RPMI7951 (cell line): ENCODE data around the gene JAG2. TPM values are rescaled to one million over a fixed set of nuclear protein-coding genes. Genes with fewer than 3 reads are reported as not detected.
"Not testable (repeated sequence)": the region's sequence is repeated elsewhere in the genome, so short reads cannot be mapped to it uniquely, and the experiment has no call there.

Experiments used
- DNase-seq: peaks from one replicate; pipeline ENCODE4 v3.0.0-alpha.2; 2012; ENCODE audit warnings: low read depth
- total RNA-seq: library from RNA; depleted of rRNA; stranded (reverse); fragments of >200 nt; shearing (Covaris generic); gene quantifications from 2 replicates; pipeline ENCODE4 v1.2.3, GENCODE V29; 2014

The JAG2 gene
- total RNA-seq, 1 experiment from 2014 or later = not detected

DNA sequence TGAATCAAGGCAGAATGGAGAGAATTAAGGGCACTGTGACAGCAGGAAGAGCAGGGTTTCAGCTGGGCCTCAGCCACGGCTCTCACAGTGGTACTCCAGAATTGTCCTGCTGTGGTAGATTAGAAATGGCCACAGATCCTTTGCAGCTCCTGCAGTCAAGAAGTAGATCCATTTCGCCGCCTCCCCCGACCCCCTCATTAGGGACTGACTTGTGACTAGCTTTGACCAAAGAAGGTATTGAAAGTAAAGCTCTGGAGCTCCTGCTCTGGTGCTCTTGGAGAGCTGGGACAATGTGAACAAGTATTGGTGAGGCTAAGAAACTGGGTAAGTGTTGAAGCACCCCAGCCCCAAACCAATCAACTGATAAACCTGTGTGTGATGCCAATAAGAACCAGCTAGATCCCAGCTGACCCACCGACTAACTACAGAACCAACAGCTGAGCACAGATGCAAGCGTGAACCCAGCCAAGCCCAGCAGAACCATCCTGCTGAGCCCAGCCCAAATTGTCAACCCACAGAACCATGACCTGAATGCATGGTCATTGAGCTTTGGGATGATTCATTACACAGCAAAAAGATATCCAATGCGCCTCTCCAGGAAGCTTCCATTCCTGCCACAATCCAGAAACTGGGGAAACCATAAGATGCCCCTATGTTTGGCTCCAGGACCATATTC is 50.7 kb downstream of the JAG2 start:
- no peak for DNase-seq

DNA sequence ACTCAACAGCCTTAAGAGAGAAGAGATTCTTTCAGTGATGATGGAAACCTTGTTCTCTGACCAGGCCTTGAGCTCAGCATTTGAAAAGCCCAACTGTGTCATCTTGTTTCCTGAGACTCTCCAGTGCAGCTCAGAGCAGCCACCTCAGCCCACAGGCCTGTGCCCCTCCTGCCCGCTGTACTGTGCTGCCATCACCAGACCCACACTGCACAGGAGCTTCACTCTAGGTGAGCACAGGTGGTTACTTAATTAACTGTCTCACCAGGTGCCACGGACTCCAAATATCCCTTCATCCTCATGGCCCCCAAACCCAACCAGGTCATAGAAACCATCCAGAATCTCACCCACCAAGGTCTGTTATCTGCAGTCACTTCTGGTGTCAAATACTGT is 51.3 kb downstream of the JAG2 start:
- no peak for DNase-seq

DNA sequence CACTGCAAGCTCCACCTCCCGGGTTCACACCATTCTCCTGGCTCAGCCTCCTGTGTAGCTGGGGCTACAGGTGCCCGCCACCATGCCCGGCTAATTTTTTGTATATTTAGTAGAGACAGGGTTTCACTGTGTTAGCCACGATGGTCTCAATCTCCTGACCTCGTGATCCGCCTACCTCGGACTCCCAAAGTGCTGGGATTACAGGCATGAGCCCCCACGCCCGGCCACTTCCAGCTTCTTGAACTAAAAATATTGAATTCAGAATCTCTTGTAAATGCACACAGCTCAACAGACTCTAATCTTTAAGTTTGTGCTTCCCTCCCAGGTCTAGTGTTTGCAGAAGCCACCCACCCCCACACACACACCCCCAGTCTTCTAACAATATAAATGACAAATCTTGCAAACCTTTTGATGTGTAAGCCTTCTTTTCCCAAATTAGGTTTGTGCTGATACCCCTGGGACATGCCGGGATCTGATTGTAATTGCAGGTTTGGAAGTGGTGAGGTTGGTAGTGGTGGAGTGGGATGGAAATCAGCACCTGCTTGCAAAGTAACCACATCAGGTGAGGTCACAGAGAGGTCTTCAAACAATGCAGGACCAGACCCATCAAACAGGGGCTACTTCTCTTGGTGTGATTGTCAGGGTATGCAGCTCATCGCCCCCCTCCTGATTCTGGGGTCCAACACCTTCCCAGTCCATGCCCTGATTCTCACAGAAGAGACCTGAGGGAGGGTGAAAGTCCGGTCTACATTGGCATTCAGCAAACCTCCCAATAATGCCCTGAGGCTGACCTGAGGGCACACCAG is 51.9 kb downstream of the JAG2 start:
- no peak for DNase-seq

DNA sequence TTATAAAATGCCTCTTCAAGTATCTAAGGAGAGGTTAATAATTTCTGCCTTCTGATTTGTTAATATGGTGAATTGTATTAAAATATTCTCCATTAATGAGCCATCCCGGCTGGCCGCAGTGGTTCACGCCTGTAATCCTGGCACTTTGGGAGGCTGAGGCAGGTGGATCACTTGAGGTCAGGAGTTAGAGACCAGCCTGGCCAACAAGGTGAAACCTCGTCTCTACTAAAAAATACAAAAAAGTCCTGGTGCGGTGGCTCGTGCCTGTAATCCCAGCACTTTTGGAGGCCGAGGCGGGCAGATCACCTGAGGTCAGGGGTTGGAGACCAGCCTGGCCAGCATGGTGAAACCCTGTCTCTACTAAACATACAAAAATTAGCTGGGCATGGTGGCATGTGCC is 59.3 kb downstream of the JAG2 start:
- DNase-seq = not testable (repeated sequence)

DNA sequence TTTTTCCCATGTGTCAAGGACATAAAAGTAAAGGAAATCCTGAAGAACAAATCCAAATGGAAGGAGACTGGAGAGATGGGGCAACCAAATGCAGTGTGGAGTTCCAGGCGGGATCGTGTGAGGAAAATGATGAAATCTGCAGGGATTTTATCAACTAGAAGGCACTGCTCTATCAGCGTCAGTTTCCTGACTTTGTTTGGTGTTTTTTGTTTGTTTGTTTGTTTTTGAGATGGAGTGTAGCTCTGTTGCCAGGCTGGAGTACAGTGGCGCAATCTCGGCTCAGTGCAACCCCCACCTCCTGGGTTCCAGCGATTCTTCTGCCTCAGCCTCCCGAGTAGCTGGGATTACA is 60.1 kb downstream of the JAG2 start:
- no peak for DNase-seq

DNA sequence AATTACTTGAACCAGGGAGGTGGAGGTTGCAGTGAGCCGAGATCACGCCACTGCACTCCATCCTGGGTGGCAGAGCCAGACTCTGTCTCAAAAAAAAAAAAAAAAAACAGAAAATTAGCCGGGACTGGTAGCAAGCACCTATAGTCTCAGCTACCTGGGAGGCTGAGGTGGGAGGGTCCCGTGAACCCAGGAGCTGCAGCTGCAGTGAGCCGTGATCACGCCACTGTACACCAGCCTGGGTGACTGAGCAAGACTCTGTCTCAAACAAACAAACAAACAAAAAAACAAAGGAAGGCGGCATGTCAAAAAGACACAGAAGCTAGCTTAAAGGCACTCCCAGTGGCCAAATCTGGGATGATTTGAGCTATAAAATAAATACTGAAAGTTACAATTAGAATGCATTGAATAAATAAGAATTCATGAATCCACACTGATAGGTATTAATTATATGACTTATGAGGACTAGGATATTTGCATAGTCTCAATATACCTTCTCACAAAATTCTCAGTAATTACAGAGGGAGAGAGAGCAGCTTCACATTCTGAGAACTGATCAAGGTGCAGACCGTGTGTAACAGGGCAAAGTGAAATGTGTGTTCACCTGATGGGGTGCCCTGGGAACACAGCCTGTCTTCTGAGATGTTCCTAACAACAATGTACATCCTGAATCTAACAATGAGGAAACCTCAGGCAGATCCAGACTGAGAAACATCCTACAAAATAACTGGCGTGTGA is 60.6 kb downstream of the JAG2 start:
- DNase-seq = no peak

DNA sequence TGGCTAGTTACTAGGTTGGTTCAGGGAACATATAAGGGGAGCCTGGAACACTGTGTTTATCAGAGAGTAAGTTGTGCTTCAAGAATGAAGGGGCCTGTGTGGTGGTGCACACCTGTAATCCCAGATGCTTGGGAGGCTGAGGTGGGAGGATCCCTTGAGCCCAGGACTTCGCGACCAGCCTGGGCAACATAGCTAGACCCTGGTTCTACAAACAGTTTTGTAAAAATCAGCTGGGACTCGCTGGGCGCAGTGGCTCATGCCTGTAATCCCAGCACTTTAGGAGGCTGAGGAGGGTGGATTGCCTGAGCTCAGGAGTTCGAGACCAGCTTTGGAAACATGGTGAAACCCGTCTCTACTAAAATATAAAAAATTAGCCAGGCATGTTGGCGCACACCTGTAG is 61.2 kb downstream of the JAG2 start:
- no peak for DNase-seq

DNA sequence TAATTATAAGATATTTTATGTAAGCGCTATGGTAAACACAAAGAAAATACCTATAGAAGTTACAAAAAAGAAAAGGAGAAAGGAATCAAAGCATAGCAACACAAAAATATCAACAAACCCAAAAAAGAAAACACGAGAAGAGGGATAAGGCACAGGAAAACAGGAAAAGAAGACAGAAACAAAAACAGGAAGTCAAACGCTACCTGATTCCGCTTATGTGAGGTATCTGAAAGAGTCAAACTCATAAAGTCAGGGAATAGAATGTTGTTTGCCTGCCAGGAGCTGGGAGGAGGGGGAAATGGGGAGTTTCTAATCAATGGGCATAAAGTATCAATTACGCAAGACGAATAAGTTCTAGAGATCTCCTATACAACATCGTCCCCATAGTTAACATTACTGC is 63.4 kb downstream of the JAG2 start:
- DNase-seq = no peak

DNA sequence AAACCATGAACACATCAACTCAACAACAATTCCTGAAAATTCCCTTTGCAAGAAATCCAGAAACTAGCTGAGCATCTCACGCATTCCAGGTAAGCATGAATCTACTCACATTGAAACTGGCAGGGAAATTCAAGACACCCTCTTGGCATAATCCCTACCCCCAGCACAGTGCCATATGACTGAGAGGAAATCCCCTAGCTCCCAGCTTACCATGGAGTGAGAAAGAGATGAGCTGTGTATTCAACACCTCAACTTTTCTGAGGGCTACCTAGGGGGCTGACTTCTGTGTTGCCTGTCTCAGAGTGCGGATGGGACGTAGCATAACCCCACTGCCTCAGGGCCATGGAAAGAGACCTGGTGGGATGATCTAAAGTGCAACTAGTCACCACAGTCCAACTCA is 65.7 kb downstream of the JAG2 start:
- DNase-seq = no peak

DNA sequence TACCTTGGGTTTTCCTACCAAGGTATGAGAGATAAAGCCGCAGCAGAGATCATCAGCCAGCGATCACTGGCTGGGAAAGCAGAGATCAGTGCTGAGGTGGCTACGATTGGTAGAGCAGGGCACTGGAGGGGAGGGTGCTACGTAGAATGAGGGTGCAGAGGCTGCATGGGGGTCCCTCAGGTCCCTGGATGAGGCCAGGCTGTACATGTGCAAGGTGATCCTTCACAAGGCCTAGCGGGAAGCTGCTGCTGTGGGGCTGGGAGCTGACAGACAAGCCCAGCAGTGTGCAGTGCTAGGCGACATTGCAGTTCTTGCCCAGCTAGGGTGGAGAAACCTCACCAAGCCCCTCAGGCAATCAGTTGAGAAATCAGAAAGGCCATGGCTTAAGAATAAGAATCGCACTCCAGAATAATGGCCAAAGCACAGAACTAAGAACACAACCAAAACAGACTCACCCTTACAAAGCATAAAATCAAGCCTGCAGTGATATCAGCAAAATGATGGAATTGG is 66.2 kb downstream of the JAG2 start:
- DNase-seq = no peak

DNA sequence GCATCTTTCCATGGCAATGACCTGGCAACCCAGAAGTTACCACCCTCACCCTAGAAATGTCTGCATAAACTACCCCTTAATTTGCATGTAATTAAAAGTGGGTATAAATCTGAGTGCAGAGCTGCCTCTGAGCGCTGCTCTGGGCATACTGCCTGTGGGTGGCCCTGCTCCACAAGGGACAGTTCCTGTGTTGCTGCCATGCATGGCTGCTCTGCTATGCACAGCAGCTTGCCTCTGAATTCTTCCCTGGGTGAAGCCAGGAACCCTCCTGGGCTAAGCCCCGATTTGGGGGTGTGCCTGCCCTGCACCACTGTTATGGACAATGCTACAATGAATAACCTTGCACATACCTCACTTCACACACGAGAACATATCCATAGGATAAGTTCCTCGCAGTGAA is 67.7 kb downstream of the JAG2 start:
- DNase-seq = no peak

DNA sequence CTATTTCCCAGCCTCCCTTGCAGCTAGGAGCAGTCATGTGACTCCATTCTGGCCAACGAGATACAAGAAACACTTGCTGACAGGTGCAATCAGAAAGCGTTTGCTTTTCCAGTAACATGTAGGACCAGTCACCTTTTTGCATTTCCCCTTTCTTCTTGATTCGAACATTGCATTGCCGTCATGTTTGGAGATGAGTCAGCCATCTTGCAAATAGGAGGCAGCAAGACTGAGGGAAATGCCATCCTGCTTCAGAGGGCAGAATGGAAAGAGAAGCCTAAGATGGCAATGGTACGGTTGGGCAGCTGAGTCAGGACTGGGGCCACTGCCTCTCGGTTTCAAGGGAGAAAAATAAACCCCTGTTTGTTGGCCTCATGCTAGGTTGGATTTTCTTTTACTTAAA is 68.8 kb downstream of the JAG2 start:
- no peak for DNase-seq

DNA sequence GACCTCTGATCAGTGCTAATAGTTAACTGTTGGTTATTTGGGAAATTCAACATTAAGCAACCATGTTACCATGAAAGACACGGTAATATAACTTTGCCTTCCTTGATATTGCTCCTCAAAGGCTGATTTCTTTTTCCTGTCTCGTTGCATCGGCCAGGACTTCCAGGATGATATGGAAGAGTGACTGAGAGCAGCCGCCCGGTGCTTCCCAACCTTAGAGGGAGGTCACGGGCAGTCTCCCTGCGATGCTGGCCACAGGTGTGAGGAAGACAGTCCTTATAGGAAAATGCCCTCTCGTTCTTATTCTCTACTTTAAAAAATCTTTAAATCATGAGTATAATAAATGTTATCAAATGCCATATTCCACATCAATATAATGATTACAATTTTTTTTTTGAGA is 70.3 kb downstream of the JAG2 start:
- no peak for DNase-seq

DNA sequence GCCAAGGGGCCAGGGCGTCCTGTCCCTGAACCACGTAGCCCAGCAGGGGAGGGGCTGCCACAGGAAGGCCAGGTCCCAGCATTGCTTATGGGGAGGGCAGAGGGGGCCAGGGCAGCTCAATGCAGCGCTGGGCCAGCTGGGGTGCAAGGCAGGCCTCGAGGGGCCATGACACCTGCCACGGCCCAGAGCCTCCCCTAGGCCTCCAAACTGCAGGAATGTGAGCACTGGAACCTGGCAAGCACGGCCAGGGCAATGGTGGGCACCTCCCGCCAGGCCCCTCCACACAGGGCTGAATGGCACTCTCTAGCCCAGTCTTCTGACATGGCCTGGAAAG is 70.8 kb downstream of the JAG2 start:
- no peak for DNase-seq

DNA sequence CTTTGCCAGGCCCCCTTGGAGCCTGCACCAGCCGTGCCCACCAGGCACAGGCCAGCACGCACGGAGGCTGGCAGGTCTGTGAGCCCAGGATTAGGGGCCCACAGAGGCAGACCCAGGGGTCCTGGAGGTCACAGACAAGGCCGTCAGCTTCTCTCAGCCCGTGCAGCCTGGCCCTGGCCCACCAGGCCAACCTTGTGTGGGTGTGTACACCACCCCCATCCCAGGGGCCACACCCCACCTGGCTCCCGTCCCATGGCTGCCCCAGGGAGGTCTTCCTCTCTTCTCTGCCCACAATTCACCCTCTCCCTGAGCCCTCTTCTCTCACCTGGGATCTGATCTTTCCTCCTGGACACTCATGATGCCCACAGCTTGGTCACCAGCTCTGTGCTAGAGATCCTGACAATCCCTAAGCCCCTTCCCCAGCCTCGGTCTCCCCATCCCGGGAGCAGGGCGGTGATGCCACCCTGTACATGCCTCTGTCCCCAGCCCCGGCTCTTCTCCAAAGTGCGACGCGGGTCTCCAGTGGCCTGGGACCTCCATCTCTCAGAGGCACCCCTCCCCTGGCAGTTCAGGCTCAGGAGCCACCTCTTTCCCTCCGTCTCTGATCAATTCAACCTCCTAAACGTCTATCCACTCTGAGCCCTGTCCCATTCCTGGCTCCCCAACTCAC is 72.2 kb downstream of the JAG2 start:
- no peak for DNase-seq

DNA sequence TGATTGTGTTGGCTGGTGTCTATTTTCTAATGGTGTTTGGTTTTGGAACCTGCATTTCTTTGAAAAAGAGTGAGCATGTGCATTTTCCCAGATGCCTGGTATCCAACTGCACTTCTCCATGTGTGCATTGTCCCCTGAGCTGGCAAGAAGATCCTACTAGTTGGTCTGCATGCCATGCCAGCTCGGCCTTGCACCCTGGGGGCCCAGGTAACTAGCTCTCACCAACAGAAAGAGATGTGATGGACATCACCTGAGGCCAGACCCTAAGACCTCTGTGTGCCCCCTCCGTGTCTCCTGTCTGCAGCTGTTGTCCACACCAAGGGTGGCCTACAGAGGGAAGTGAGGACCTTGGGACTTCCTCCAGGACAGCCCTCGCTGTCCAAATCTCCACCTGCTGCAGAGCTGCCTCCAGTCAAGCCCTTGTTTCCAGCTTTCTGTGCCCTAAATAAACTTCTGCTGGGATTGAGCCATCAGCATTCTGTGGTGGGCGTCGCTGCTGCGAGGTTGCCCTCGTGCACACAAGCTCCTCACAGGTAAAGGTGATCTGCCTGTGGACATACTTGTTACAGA is 73.3 kb downstream of the JAG2 start:
- DNase-seq = no peak

DNA sequence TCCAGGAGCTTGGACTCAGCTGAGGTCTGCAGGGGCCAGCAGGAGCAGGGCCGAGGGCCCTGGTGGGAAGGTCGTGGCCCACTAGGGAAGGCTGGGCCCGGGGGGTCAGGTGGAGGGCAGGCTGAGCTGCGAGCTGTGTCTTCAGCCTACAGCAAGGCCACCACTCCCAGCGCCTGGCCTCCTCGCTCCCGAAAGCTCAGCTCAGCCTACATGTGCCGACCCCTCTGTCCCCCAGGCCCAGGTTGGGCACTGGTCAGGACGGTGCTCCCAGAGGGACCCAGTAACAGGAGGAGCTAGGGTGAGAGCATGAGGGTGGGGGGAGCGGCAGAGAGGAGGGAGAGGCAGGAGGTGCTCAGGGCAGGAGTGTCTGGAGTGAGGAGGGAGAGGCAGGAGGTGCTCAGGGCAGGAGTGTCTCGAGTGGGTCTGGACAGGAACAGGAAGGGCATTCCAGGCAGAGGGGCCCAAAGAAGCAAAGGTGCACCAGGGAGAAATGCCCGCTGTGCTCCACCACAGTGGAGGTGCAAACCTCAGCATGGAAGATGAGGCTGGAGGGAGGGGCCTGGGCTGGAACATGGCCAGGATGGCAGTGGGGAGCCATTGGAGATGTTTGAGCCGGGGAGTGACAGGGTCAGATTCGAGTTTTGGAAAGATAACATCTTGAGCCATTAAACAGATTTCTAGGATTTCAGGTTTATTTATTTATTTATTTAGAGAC is 74.2 kb downstream of the JAG2 start:
- DNase-seq = no peak

DNA sequence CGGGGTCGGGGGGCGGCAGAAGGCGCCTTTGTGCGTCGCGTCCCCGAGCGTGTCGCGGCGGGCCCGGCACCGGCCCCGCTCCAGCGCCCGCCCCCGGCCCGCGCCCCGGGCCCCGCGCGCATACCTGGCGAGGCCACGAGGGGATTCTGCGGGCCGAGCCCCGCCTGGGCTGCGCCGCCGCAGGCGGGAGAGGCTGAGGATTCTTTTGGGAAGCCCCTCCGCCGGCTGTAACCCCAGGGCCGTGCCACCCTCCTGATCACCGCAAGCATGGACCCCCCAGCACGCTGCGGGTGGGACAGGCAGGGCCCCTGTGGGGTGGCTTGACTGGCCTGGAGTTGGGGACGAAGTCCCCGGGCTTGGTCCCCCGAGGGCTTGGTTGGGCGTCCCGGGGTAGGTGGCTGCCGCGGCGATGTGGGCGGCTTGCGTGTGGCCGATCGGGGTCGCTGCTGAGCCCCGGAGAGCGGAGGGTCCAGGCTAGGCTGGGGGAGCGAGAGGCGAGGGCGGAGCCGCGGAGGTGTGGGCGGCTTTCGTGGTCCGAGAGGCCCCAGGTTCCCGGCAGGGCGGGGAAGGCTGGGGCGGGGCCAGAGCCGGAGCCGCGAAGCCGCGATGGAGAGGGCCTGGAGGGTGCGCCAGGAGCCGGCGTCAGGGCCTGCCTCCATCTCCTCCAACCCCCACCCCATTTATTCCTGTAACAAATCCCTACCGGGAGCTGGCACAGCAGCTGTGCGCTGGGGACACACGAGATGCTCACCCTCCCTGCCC is 75.0 kb downstream of the JAG2 start:
- DNase-seq = no peak

DNA sequence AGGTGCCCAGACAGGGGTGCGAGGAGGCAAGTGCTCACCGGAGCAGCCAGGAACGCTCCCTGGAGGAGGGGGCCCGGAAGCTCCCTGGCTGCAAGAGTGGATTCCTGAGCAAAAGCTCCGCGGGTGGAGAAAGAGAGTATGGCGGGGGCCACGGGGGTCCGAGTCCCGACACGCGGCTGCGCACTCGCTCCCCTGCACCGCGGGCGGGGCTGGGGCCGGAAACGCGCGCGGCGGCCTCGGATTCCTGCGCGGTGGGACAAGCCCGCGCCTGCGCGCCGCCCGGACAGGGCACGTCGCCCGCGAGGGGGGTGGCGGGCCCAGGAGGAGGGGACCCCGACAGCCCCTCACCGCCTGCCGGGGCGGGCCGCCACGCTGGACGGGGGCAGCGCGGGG is 75.5 kb downstream of the JAG2 start:
- DNase-seq = no peak

DNA sequence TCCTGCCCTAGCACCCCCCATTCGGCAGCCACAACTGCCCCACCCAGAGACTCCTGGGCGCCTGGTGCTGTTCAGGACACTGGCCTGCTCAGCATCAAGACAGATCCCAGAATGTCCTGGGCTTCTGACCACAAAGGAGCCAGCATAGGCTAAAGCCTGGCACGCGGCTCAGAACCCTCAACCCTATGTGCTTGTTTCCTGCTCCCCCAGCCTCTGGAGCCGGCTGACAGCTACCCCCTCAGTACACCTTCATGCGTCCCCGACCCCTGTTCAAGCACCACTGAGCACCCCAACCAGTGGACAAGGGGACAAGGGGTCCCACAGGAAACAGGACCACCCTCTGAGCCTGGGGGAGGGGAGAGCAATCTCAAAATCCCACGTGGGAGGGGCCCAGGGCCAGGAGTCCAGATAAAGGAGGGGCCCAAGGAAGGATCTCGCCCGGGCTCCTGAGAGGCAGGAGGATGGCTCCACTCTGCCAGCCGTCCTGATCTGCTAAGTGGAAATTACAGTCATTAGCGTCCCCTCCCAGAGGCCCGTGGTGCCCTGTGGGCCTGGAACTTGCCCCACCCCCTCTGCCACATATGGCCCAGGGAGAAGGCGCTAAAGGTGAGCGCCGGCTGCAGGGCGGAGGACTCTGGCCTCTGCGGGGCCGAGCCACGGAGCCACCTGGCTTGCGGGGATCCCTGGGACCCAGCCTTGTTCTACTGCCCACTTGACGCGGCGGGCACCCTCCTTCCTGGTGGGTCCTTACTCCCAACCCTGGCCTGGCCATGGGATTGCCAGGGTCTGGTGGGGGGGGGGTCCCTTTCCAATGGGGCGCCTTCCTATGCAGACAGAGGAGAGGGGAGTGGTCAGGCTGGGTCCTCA is 76.2 kb downstream of the JAG2 start:
- DNase-seq = no peak
